ENCODE results near the gene SLC2A9. TPM values are rescaled to one million over a fixed set of nuclear protein-coding genes. Genes with fewer than 3 reads are reported as not detected.

Gene SLC2A9
- total RNA-seq (2014; rRNA removed; shearing (Covaris generic)), result not detected in 2 replicates

DNA sequence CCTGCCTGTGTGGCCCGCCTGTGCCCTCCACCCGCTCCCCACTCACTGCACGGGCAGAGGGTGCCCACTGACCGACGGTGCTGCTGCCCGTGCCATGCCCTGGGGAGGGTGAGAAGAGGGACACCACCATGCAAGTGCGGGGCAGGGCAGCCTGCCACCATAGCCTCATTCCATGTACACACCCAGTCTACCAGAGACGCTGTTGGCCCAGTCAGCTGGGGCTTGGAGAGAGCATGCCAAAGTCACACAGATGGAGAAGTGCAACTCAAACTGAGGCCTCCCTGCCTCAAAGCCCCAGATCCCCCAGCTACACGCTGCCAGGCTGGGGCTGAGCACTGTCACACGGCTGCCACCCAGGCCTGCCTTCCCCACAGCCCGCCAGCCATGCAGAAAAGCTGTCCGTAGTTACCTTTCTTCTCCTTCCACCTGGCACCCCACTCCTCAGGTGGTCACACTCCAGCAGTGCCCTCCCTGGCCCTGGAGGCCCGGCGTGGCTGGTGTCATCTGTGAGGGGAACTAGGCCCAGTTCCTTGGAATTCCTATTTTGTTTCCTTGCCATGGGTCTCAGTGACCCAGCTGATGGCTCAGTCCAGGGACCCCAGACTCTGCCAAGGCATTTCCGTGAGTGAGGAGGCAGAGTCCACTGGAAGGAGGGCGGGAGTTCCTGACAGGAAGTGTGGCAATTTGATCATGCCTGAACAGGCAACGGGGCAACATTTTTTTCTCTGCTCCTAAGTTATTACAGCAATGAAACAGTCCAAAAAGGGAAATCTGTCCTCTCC, at the start of gene SLC2A9:
Gene SLC2A9, minus strand, starts transcription at position 627 of the 782 bp plus-strand sequence. Its CDS starts 68 bp downstream, at position 559.
- DNase-seq (ENCODE audit: low spot score), result no peak

DNA sequence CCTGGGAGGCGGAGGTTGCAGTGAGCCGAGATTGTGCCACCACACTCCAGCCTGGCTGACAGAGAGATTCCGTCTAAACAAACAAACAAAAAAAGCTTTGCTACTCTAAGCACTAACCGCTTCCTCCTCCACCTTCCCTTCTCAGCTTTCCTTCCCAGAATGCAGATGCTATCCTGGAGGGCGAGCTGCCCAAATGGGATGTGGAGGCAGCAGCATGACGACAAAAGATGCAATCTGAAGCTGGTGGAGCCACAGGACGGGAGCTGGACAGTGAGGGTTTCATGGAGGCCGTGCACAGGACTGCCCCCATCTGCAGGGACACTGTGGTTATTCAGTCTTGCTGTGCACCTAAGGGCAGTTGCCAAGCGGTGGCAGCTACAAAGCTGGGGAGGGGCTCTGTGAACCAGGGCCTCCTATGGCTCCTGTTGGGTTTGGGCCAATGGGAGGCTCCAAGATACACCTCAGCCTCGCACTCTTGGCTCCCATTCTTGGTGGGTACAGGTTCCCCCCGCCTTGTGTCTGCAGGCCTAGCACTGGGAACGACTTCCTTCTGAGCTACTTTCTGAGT, 47.9 kb upstream of the SLC2A9 start:
- in situ Hi-C loops (cut with HindIII; ENCODE audit: low sequenced_read_pairs), result no loop called here
- no peak for DNase-seq (ENCODE audit: low spot score)

More for the DNA sequence above, at the start of gene SLC2A9:
- in situ Hi-C loops (cut with HindIII; ENCODE audit: low sequenced_read_pairs), result loop anchor here (10.0 kb wide), 1 partner anchor 104 kb away; no protein-coding TSS in a partner anchor

DNA sequence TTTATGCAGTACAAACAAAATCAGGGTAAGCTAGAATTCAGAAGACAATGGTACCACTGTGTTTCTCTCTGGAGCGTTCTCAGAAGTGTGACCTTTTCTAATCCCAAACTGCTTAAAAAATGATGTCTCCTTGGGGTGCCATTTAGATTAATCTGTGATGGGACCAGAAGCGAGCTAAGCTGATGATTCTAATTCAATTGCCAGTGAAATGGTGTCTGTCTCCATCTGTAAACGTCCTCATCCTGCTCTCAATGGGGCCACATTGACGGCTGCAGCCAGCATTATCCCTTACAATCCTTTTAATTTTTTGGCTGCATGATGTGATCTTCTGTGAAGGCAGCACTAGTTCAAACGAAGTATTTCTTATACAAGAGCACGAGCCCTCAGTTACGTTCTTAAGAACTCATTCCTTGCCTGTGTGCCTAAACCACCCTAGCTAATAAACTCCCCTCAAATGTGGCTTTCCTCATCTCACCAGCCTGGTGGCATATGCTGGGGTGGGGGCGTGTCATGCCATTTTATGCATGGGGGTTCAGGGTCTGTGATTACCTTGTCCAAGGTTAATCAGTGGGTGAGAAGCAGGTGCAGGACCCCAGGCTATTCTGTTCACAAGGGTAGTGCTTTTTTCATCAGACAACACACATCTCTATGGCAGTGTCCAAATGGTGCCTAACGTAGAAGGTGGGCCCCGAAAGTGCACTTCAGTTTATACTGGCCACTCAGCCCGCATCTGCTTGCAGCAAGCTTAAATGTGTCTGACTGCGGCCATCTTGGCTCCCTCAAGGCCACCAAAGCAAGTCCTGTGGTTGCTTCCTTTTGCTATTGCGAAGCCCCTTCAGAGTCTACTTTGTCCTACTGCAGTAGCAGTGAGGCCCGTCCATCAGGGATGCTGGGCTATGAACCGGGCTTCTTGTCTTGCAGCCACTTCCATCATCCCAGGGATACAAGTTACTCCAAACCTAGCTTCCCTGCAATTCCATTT, 45.7 kb upstream of the SLC2A9 start:
- DNase-seq (ENCODE audit: low spot score), result no peak
- in situ Hi-C loops (cut with HindIII; ENCODE audit: low sequenced_read_pairs), result no loop called here

DNA sequence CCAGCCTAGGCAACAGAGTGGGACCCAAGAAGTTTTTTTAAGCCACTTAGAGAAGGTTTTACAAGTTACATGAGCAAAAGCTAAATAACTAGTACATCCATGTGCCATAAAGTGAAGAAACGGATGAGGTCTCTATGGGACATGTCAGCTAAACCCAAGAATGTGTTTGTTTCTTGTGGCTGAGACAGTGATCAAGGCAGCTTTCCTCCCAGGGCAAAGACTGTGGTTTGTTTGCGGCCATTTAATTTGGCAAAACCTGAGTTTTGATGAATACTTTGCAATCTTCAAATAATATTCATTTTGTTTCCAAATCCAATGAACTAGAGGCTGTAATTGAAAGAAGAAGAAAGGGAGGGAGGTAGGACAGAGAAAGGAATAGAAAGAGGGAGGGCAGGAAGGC, 44.9 kb upstream of the SLC2A9 start:
- DNase-seq (ENCODE audit: low spot score), result no peak
- in situ Hi-C loops (cut with HindIII; ENCODE audit: low sequenced_read_pairs), result no loop called here

DNA sequence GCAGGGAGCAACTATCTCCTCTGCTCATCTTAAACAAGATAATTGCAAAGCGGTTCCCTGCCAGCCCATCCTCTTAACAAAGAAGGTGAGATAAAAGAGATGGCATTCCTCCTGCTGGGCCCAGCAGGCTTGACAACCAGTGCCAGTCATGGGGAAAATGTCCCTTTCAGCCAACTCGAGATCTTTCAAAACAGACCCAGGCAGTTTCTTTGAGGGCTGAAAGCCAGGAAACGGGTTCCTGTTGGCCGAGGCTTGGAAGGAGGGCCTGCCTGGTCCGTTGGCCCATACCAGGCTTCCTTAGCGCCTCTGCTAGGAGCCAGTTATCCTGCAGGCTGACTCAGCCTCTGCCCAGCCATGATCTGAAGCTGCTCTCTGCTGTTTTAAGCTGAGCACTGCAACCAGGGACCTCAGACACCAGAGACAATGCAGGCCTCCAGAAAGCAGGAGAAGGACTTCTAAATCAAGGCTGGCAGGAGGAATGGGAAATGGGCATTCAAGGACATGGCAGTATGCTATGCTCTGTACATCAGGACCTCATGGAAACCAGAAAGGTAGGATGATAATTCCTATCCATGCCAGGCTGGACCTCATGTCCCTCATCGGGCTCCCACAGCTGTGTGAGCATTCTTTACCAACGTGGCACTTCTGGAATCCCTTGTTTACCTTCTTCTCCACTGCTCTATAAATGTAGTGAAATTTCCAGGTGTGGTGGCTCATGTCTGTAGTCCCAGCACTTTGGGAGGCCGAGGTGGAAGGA, 42.4 kb upstream of the SLC2A9 start:
- in situ Hi-C loops (cut with HindIII; ENCODE audit: low sequenced_read_pairs), result no loop called here
- DNase-seq (ENCODE audit: low spot score), result peak; percentile 84

DNA sequence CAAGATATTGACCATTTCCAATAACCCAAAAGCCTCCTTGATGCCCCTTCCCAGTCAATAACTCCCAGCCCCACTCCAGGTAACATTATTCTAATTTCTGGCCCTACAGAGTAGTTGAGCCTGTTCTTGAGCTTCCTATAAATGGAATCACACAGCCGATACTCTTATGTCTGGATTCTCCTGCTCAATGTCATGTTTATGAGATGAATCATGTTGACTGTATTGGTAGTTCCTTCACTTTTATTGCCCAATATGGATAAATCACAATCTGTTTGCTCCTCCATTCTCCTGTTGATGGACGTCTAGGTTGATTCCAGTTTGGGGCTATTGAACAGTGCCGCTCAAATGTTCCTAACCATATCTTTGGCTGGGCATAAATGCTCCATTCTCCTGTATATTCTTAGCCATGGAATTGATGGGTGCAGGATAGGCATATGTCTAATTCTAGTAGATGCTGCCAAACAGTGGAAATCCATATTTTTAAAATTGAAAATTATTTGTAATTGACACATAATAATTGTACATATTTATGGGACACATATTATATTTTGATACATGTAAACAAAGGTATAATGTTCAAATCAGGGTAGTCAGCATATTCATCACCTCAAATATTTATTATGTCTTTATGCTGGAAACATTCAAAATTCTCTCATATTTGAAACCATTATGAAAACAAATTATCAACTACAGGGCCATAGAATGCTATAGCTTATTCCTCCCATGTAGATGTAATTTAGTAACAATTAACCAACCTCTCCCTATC, 40.5 kb upstream of the SLC2A9 start:
- DNase-seq (ENCODE audit: low spot score), result no peak
- in situ Hi-C loops (cut with HindIII; ENCODE audit: low sequenced_read_pairs), result no loop called here

DNA sequence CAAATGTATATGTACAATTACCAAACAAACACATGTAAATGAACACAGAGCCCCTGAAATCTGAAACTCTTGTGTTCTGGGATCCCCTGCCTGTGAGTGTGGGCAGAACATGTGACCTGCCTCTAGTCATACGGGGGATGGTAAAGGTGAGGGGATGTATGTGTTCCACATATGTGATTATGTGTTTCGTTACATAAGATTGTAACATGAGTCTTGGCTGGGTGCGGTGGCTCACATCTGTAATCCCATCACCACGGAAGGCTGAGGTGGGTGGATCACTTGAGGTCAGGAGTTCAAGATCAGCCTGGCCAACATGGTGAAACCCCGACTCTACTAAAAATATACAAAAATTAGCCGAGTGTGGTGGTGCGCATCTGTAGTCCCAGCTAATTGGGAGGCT, 37.1 kb upstream of the SLC2A9 start:
- in situ Hi-C loops (cut with HindIII; ENCODE audit: low sequenced_read_pairs), result no loop called here
- no peak for DNase-seq (ENCODE audit: low spot score)

DNA sequence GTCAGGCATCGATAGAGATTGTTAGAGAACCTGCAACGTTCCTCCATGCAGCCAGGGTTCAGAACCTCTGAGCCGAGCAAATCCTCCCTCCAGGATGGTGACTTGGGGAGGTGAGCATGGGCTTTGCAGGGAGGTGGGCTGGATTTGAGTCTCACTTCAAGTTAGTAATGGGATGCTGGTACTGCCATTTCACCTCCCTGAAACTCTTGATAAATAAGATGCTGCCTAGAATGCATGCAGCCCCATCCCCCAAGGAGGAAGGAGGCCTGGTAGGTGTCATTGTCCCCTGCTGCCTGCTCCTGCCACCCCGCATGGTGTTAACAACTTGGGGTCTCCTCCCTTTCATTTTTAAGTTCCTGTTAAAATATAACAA, 35.7 kb upstream of the SLC2A9 start:
- in situ Hi-C loops (cut with HindIII; ENCODE audit: low sequenced_read_pairs), result no loop called here
- no peak for DNase-seq (ENCODE audit: low spot score)

DNA sequence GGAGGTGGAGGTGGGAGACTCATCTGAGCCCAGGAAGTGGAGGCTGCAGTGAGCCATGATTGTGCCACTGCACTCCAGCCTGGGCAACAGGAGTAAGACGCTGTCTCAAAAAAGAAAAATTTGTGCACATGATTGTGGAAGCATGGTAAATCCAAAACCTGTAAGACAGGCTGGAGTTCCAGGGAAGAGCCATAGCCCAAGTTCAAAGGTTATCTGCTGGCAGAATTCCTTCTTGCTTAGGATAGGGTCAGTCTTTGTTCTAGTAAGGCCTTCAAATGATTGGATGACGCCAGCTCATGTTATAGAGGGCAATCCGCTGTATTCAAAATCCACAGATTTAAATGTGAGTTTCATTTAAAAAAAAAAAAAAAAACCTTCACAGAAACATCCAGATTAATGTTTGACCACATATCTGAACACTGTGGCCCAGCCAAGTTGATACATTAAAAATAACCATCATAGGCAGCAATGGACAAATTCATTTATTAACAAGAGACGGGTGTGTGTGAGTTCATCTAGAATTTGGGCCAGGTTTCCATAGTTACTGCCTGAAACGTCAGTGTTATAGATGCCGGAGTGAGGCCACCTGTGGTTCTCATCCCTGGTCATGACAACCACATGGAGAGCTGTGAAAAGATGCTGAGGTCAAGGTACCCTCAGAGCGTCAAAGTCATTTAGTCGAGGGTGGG, 35.2 kb upstream of the SLC2A9 start:
- in situ Hi-C loops (cut with HindIII; ENCODE audit: low sequenced_read_pairs), result no loop called here
- no peak for DNase-seq (ENCODE audit: low spot score)

DNA sequence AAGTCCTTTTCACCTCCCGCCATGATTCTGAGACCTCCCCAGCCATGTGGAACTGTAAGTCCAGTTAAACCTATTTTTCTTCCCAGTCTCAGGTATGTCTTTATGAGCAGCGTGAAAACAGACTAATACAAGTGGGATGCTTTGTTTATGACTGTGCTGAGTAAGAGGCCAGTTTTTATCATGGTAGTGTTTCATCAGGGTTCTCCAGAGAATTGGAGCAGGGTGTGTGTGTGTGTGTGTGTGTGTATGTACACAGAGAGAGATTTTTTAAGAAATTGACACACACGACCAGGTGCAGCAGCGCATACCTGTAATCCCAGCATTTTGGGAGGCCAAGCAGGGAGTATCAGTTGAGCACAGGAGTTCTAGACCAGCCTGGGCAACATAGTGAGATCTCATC, 34.6 kb upstream of the SLC2A9 start:
- in situ Hi-C loops (cut with HindIII; ENCODE audit: low sequenced_read_pairs), result no loop called here
- no peak for DNase-seq (ENCODE audit: low spot score)

DNA sequence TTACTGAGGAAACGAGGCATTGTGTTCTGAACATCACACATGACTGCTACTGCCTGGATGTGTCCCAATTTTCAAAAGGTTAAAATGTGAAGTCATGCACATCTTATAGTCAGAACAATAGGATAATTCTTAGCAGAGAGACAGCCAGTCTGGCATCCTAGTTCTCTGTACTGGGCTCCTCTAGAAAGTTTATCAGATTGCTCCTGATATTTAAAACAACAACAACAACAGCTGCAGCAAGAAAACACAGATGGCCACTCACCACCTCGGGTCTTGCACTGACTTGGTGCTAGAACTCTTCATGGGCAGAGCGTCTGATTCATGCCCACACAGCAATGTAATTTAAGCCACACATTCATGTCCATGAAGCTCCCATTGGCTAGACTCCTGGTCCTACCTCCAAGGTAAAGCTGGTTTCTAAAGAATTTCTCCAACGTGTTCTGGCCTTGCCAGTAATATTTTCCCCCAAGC, 33.3 kb upstream of the SLC2A9 start:
- DNase-seq (ENCODE audit: low spot score), result no peak
- in situ Hi-C loops (cut with HindIII; ENCODE audit: low sequenced_read_pairs), result no loop called here

DNA sequence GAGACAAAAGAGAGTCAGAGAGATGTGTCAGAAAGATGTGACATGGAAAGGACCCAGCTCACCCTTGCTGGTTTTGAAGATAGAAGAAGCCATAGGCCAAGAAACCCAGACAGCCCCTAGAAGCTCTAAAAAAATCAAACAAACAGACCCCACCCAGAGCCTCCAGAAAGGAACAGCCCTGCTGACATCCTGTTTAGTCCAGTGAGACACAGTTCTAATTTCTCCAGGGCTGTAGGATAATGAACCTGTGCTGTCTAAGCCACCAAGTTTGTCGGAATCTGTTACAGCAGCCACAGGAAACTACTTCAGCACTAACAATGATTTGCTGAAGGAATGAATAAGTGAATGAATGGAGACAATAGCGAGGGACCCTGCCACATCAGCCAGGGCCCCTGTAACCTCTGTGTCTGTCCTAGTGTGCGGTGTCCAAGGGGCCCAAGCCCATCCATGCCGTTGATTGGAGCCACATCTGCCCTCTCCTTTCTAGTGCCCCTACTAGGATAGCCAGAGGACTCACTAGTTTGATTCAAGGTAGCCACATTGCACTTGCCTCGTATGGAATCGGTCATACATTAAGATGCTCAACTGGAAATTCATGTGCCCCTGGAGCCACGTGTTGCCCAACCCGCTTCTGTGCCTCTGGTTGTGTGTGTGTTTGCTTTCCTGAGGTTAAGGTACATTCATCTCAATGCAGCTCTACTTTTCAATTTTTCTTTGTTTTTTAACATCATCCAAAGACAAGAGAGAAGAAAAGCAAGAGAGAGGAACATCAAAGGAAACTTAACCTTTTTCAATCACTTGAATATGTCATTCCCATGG, 32.5 kb upstream of the SLC2A9 start:
- no peak for DNase-seq (ENCODE audit: low spot score)
- in situ Hi-C loops (cut with HindIII; ENCODE audit: low sequenced_read_pairs), result no loop called here

DNA sequence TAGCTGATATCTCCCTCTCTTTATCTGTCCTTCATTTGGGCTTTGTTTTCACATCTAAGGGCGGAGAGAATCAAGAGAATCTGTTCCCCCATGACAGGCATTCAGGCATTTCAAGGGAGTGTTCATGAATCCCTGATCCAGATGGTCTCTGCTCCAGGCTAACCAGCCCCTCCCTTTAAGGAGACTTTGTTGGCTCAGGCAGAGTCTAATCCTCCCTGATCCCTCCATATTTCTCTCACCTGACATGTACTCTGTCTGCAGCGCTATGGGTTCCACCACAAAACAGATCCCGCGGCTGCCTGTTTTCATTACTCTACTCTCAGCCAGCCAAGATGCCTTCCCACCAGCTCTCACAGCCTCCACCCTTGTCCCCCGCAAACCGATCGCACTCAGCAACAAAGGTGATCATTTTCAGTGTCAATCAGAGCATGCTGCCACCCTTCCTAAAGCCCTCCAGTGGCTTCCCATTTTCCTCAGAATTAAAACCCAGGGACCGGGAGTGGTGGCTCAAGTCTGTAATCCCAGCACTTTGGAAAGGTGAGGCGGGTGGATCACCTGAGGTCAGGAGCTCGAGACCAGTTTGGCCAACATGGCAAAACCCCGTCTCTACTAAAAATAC, 30.3 kb upstream of the SLC2A9 start:
- in situ Hi-C loops (cut with HindIII; ENCODE audit: low sequenced_read_pairs), result no loop called here
- no peak for DNase-seq (ENCODE audit: low spot score)

DNA sequence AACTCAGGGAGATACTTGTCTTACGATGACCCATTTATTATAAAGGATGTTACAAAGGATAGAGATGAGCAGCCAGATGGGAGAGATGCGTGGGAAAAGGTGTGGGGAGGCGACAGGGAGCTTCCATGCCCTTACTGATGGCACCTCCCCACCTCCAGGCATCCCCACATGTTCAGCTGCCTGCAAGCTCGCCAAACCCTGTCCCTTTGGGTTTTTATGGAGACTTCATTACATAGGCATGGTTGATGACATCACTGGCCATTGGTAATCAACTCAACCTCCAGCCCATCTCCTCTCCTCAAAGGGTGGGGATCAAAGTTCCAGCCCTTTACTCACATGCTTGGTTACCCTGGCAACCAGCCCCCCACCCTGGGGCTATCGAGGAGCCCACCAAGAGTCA, 29.4 kb upstream of the SLC2A9 start:
- DNase-seq (ENCODE audit: low spot score), result no peak
- in situ Hi-C loops (cut with HindIII; ENCODE audit: low sequenced_read_pairs), result no loop called here

DNA sequence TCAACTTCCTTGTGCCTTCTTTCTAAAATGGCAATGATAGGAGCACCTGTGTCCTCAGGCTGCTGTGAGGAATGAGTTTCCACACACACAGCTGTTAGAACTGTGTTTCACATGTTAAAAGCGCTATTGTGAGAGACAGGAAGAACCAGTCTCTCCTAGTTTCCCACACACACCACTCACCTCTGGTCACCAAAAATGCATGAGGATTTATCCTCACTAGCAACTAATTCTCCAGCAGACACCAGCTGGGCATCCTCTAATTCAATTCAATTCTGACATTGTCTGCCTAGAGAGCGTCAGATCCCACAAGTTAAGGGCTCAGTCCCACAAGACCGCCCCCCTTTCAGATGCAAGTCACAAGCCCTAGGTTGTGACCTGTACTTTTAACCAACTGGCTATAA, 29.0 kb upstream of the SLC2A9 start:
- in situ Hi-C loops (cut with HindIII; ENCODE audit: low sequenced_read_pairs), result no loop called here
- DNase-seq (ENCODE audit: low spot score), result no peak

DNA sequence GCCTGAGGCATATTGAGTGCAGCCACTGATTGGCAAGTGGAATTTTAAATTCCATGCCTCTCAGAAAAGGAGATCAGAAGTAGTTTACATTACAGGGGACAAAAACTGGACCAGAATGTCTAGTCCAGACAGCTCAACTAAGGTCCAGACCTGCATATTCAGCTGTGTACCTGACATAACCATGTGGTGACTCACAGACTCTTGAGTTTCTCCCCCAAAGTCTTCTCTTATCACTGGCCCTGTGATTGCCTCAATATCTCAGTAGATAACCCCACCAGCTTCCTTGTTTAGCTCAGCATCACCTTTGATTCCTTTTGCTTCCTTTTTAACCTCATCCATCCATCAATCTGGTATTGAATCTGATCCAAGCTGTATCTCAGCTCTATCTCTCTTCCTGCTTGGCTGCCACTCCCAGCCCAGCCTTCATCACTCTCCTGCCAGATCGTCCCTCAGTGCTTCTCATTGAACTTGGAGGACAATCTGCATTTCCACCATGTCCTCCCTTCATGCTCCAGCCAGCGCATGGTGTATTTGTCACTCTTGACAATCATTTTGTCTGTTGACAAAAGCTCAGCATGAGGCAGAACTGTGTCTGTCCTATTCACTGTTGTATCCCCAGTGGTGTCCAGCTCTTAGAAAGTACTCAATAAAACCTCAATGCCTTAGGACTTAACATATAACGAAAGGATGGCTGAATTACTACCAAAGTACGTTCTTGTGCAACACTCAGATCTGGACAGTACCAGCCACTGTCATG, 27.8 kb upstream of the SLC2A9 start:
- in situ Hi-C loops (cut with HindIII; ENCODE audit: low sequenced_read_pairs), result no loop called here
- no peak for DNase-seq (ENCODE audit: low spot score)

Measured in G401 (cell line).